ENCODE measurements around the gene CDHR1. TPM values are rescaled to one million over a fixed set of nuclear protein-coding genes. Genes with fewer than 3 reads are reported as not detected.

CDHR1 gene
- polyA plus RNA-seq, 1 experiment = not detected

- no peaks in the 10 kb centered on the region for H3K27me3 ChIP-seq (ENCODE audit: control insufficient read depth, insufficient read depth, low read length)
- no peaks in the 10 kb centered on the region; the same call in 1 of the 2 replicates for H3K9me3 ChIP-seq (ENCODE audit: control insufficient read depth, insufficient read depth, low read length)
- ChIA-PET CTCF (no interaction called here), POLR2A (no interaction called here)
- H3K4me3 ChIP-seq (ENCODE audit: low read depth, low read length) = no peak overlapping the region
- DNase-seq (ENCODE audit: low read depth, low spot score) = no peak
- TF ChIP-seq CTCF (IDR thresholded peaks at IDR 0.05; ENCODE audit: low read depth, low read length) = peak; percentile 18; the same call in 1 of the 2 replicates
- no peak overlapping the region for H3K27ac ChIP-seq (ENCODE audit: low read depth, low read length)
Observed at GRCh38 chr10:84214612-84215235, 20.4 kb downstream of the CDHR1 start.

GRCh38 chr10:84216834-84217233 lies 22.5 kb downstream of the CDHR1 start:
- CTCF ChIA-PET = no interaction called here
- H3K4me3 ChIP-seq (ENCODE audit: low read depth, low read length) = no peak overlapping the region
- H3K27me3 ChIP-seq (ENCODE audit: control insufficient read depth, insufficient read depth, low read length) = no peaks in the 10 kb centered on the region
- TF ChIP-seq CTCF (IDR thresholded peaks at IDR 0.05; ENCODE audit: low read depth, low read length) = no peak
- no peak for DNase-seq (ENCODE audit: low read depth, low spot score)
- no peak overlapping the region for H3K27ac ChIP-seq (ENCODE audit: low read depth, low read length)
- POLR2A ChIA-PET = no interaction called here
- H3K9me3 ChIP-seq (ENCODE audit: control insufficient read depth, insufficient read depth, low read length) = no peaks in the 10 kb centered on the region; the same call in 1 of the 2 replicates

- DNase-seq (ENCODE audit: low read depth, low spot score) = no peak
- CTCF ChIA-PET = no interaction called here
- no peak for TF ChIP-seq CTCF (IDR thresholded peaks at IDR 0.05; ENCODE audit: low read depth, low read length)
- Histone ChIP-seq H3K27ac (ENCODE audit: low read depth, low read length) (no peak overlapping the region), H3K9me3 (ENCODE audit: control insufficient read depth, insufficient read depth, low read length) (no peaks in the 10 kb centered on the region; the same call in 1 of the 2 replicates), H3K4me3 (ENCODE audit: low read depth, low read length) (no peak overlapping the region), H3K27me3 (ENCODE audit: control insufficient read depth, insufficient read depth, low read length) (no peaks in the 10 kb centered on the region)
- POLR2A ChIA-PET = no interaction called here
Observed at GRCh38 chr10:84217746-84218145, 23.4 kb downstream of the CDHR1 start.

- no peak for TF ChIP-seq CTCF (IDR thresholded peaks at IDR 0.05; ENCODE audit: low read depth, low read length)
- CTCF ChIA-PET = no interaction called here
- POLR2A ChIA-PET = no interaction called here
- Histone ChIP-seq H3K27me3 (ENCODE audit: control insufficient read depth, insufficient read depth, low read length) (no peaks in the 10 kb centered on the region), H3K27ac (ENCODE audit: low read depth, low read length) (no peak overlapping the region), H3K4me3 (ENCODE audit: low read depth, low read length) (no peak overlapping the region), H3K9me3 (ENCODE audit: control insufficient read depth, insufficient read depth, low read length) (no peaks in the 10 kb centered on the region)
- DNase-seq (ENCODE audit: low read depth, low spot score) = no peak
Observed at GRCh38 chr10:84221916-84222315, 27.6 kb downstream of the CDHR1 start.

GRCh38 chr10:84224411-84225028 lies 30.2 kb downstream of the CDHR1 start:
- TF ChIP-seq CTCF (IDR thresholded peaks at IDR 0.05; ENCODE audit: low read depth, low read length) = no peak
- ChIA-PET CTCF (interaction anchor here (0.6 kb wide), 1 partner anchor 313 kb away, joined by 3 read pairs; no protein-coding TSS in a partner anchor), POLR2A (no interaction called here)
- Histone ChIP-seq H3K27ac (ENCODE audit: low read depth, low read length) (no peak overlapping the region), H3K4me3 (ENCODE audit: low read depth, low read length) (no peak overlapping the region), H3K27me3 (ENCODE audit: control insufficient read depth, insufficient read depth, low read length) (no peaks in the 10 kb centered on the region), H3K9me3 (ENCODE audit: control insufficient read depth, insufficient read depth, low read length) (no peaks in the 10 kb centered on the region)
- no peak for DNase-seq (ENCODE audit: low read depth, low spot score)

Data from AG04450 (cell line).